Measurements from ENCODE around the gene SBF2. TPM values are rescaled to one million over a fixed set of nuclear protein-coding genes. Genes with fewer than 3 reads are reported as not detected.

SBF2 gene
- total RNA-seq, 1 donor from 2014 or later: 34.5 TPM

- Histone ChIP-seq H3K4me1 (no peaks in the 10 kb centered on the region), H3K36me3 (no peaks in the 10 kb centered on the region), H3K27me3 (no peaks in the 10 kb centered on the region), H3K27ac (no peak overlapping the region), H3K4me3 (no peak overlapping the region), H3K9me3 (no peaks in the 10 kb centered on the region)
- TF ChIP-seq, protein P1, sequence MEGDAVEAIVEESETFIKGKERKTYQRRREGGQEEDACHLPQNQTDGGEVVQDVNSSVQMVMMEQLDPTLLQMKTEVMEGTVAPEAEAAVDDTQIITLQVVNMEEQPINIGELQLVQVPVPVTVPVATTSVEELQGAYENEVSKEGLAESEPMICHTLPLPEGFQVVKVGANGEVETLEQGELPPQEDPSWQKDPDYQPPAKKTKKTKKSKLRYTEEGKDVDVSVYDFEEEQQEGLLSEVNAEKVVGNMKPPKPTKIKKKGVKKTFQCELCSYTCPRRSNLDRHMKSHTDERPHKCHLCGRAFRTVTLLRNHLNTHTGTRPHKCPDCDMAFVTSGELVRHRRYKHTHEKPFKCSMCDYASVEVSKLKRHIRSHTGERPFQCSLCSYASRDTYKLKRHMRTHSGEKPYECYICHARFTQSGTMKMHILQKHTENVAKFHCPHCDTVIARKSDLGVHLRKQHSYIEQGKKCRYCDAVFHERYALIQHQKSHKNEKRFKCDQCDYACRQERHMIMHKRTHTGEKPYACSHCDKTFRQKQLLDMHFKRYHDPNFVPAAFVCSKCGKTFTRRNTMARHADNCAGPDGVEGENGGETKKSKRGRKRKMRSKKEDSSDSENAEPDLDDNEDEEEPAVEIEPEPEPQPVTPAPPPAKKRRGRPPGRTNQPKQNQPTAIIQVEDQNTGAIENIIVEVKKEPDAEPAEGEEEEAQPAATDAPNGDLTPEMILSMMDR (IDR thresholded peaks at IDR 0.05): no peak
- no peak for DNase-seq (ENCODE audit: low spot score in 2 of 2)
- intact Hi-C loops (cut with DNase I): no loop called here
These were observed 472.8 kb downstream of the SBF2 start for GRCh38 chr11:9821008-9821752.

- intact Hi-C loops (cut with DNase I): no loop called here
- Histone ChIP-seq H3K4me3 (no peak overlapping the region), H3K36me3 (no peaks in the 10 kb centered on the region), H3K27me3 (no peaks in the 10 kb centered on the region), H3K4me1 (no peaks in the 10 kb centered on the region), H3K27ac (no peak overlapping the region), H3K9me3 (no peaks in the 10 kb centered on the region)
- TF ChIP-seq, protein P1 (IDR thresholded peaks at IDR 0.05): no peak
- DNase-seq (ENCODE audit: low spot score in 2 of 2): no peak
These were observed 473.8 kb downstream of the SBF2 start for GRCh38 chr11:9820260-9820659.

GRCh38 chr11:9817191-9817590 lies 476.8 kb downstream of the SBF2 start:
- H3K27ac ChIP-seq: no peak overlapping the region
- H3K4me1 ChIP-seq: no peaks in the 10 kb centered on the region
- no peaks in the 10 kb centered on the region for H3K27me3 ChIP-seq
- TF ChIP-seq, protein P1 (IDR thresholded peaks at IDR 0.05): no peak
- no peaks in the 10 kb centered on the region for H3K9me3 ChIP-seq
- peaks cover 0 to 6% of the 10 kb centered on the region in 2 donors for H3K36me3 ChIP-seq
- no peak overlapping the region for H3K4me3 ChIP-seq
- intact Hi-C loops (cut with DNase I): loop anchor here (5.0 kb wide), 1 partner anchor 35 kb away; no protein-coding TSS in a partner anchor
- no peak for DNase-seq (ENCODE audit: low spot score in 2 of 2)

GRCh38 chr11:9815486-9816136 lies 478.4 kb downstream of the SBF2 start:
- Histone ChIP-seq H3K9me3 (no peaks in the 10 kb centered on the region), H3K36me3 (peaks cover 3 to 15% of the 10 kb centered on the region in 2 donors), H3K27me3 (no peaks in the 10 kb centered on the region), H3K4me1 (no peaks in the 10 kb centered on the region), H3K4me3 (no peak overlapping the region), H3K27ac (no peak overlapping the region)
- intact Hi-C loops (cut with DNase I): loop anchor here (5.0 kb wide), 1 partner anchor 33 kb away; no protein-coding TSS in a partner anchor
- DNase-seq (ENCODE audit: low spot score in 2 of 2): no peak
- TF ChIP-seq, protein P1 (IDR thresholded peaks at IDR 0.05): no peak

- Histone ChIP-seq H3K36me3 (peaks cover 3 to 15% of the 10 kb centered on the region in 2 donors), H3K4me1 (no peaks in the 10 kb centered on the region), H3K4me3 (no peak overlapping the region), H3K27ac (no peak overlapping the region), H3K9me3 (no peaks in the 10 kb centered on the region), H3K27me3 (no peaks in the 10 kb centered on the region)
- intact Hi-C loops (cut with DNase I): no loop called here
- TF ChIP-seq, protein P1 (IDR thresholded peaks at IDR 0.05): no peak
- no peak for DNase-seq (ENCODE audit: low spot score in 2 of 2)
These were observed 479.9 kb downstream of the SBF2 start for GRCh38 chr11:9814108-9814507.
